Fibroblast of pulmonary artery (primary cell): Measurements from ENCODE around the gene AUTS2.

ENCODE experiments used
- DNase-seq: peaks from one replicate; pipeline ENCODE4 v3.0.0-alpha.2; 2010; ENCODE audit warnings: low read depth
- H3K4me3 ChIP-seq: replicated peaks from 2 replicates; pipeline ENCODE4 v1.5.1; 2011; ENCODE audit warnings: low read depth, mild to moderate bottlenecking, control low read depth, low read length, moderate library complexity
- CTCF ChIP-seq: IDR thresholded peaks from 2 replicates; pipeline ENCODE4 v1.5.1; 2011; ENCODE audit warnings: mild to moderate bottlenecking, control low read depth, low read length, inconsistent platforms; ENCODE audit errors: missing control alignments

The AUTS2 gene

GRCh38 chr7:69747144-69747543 is 148.9 kb downstream of the AUTS2 start:
- DNase-seq = no peak
- no peak for TF ChIP-seq CTCF
- no peak overlapping the region for H3K4me3 ChIP-seq

- TF ChIP-seq CTCF = no peak
- DNase-seq = no peak
- H3K4me3 ChIP-seq = no peak overlapping the region
These were observed 150.3 kb downstream of the AUTS2 start for GRCh38 chr7:69748530-69748929.

- H3K4me3 ChIP-seq = no peak overlapping the region
- no peak for DNase-seq
These were observed 151.2 kb downstream of the AUTS2 start for GRCh38 chr7:69749372-69749979.

GRCh38 chr7:69749994-69750393 is 151.7 kb downstream of the AUTS2 start:
- TF ChIP-seq CTCF = no peak
- DNase-seq = no peak
- H3K4me3 ChIP-seq = no peak overlapping the region

More at GRCh38 chr7:69749372-69749979, 151.2 kb downstream of the AUTS2 start:
- TF ChIP-seq CTCF = no peak

GRCh38 chr7:69751026-69751425 is 152.8 kb downstream of the AUTS2 start:
- H3K4me3 ChIP-seq = no peak overlapping the region
- no peak for TF ChIP-seq CTCF
- no peak for DNase-seq

- DNase-seq = no peak
These were observed 155.7 kb downstream of the AUTS2 start for GRCh38 chr7:69753981-69754380.

More at GRCh38 chr7:69753981-69754380, 155.7 kb downstream of the AUTS2 start:
- TF ChIP-seq CTCF = no peak
- H3K4me3 ChIP-seq = no peak overlapping the region
